HCT116 (cell line): Measurements from ENCODE around the gene TMEM164.

Experiments used
- EZH2 ChIP-seq: fragments of 200-600 bp; sonication (generic); IDR thresholded peaks from 2 replicates; pipeline ENCODE4 v1.6.1; 2017; ENCODE audit warnings: antibody characterized with exemption, mixed run types
- EZH2phosphoT487 ChIP-seq: fragments of 200-600 bp; IDR thresholded peaks from 2 replicates; pipeline ENCODE4 v1.6.1; 2018; ENCODE audit warnings: antibody characterized with exemption, borderline replicate concordance
- FOSL1 ChIP-seq: IDR thresholded peaks from 2 replicates; pipeline ENCODE4 v1.6.1; 2012; ENCODE audit warnings: low read depth
- POLR2A ChIP-seq: IDR thresholded peaks from 2 replicates; pipeline ENCODE4 v1.7.0; 2011; ENCODE audit warnings: borderline replicate concordance; ENCODE audit not compliant: insufficient read depth, insufficient read length; ENCODE audit errors: extremely low read depth
- POLR2AphosphoS5 ChIP-seq: IDR thresholded peaks from 2 replicates; pipeline ENCODE4 v1.6.1; 2011; ENCODE audit warnings: mild to moderate bottlenecking, low read depth, low read length, moderate library complexity
- RAD21 ChIP-seq: IDR thresholded peaks from 2 replicates; pipeline ENCODE4 v1.6.1; 2012; ENCODE audit warnings: low read depth, mild to moderate bottlenecking
- SIN3A ChIP-seq: IDR thresholded peaks from 2 replicates; pipeline ENCODE4 v1.6.1; 2012; ENCODE audit warnings: low read depth
- SRF ChIP-seq: IDR thresholded peaks from 2 replicates; pipeline ENCODE4 v1.6.1; 2012; ENCODE audit warnings: low read depth
- TCF7L2 ChIP-seq: IDR thresholded peaks from 2 replicates; pipeline ENCODE4 v1.7.0; 2011; ENCODE audit warnings: borderline replicate concordance, inconsistent platforms; ENCODE audit not compliant: insufficient read depth, insufficient read length; ENCODE audit errors: extremely low read depth
- YY1 ChIP-seq: IDR thresholded peaks from 2 replicates; pipeline ENCODE4 v1.6.1; 2011; ENCODE audit warnings: low read length, low read depth, moderate library complexity, mild to moderate bottlenecking; ENCODE audit not compliant: insufficient replicate concordance; ENCODE audit errors: extremely low read depth
- TF ChIP-seq, protein P1 (sequence below), 3 experiments: fragments of 200-600 bp in 1 of 3; sonication (generic) in 1 of 3; IDR thresholded peaks in 2 of 3; conservative IDR thresholded peaks in 1 of 3; 2 replicates each; pipeline ENCODE4 v1.5.1; 2012 to 2017; ENCODE audit warnings: low read depth in 2 of 3, low read length in 2 of 3, antibody characterized with exemption in 1 of 3, borderline replicate concordance in 1 of 3, control low read depth in 1 of 3, mild to moderate bottlenecking in 1 of 3, mixed read lengths in 1 of 3, mixed run types in 1 of 3, moderate library complexity in 1 of 3; ENCODE audit not compliant: insufficient read depth in 1 of 3
- TF ChIP-seq, protein P2 (sequence below): IDR thresholded peaks from 2 replicates; pipeline ENCODE4 v1.6.1; 2012
- TF ChIP-seq, protein P3 (sequence below): IDR thresholded peaks from 2 replicates; pipeline ENCODE4 v1.6.1; 2011; ENCODE audit warnings: mild to moderate bottlenecking, low read length, moderate library complexity; ENCODE audit not compliant: insufficient replicate concordance; ENCODE audit errors: extremely low read depth
- TF ChIP-seq, protein P4 (sequence below): IDR thresholded peaks from 2 replicates; pipeline ENCODE4 v1.6.1; 2012; ENCODE audit warnings: low read depth

DNA sequence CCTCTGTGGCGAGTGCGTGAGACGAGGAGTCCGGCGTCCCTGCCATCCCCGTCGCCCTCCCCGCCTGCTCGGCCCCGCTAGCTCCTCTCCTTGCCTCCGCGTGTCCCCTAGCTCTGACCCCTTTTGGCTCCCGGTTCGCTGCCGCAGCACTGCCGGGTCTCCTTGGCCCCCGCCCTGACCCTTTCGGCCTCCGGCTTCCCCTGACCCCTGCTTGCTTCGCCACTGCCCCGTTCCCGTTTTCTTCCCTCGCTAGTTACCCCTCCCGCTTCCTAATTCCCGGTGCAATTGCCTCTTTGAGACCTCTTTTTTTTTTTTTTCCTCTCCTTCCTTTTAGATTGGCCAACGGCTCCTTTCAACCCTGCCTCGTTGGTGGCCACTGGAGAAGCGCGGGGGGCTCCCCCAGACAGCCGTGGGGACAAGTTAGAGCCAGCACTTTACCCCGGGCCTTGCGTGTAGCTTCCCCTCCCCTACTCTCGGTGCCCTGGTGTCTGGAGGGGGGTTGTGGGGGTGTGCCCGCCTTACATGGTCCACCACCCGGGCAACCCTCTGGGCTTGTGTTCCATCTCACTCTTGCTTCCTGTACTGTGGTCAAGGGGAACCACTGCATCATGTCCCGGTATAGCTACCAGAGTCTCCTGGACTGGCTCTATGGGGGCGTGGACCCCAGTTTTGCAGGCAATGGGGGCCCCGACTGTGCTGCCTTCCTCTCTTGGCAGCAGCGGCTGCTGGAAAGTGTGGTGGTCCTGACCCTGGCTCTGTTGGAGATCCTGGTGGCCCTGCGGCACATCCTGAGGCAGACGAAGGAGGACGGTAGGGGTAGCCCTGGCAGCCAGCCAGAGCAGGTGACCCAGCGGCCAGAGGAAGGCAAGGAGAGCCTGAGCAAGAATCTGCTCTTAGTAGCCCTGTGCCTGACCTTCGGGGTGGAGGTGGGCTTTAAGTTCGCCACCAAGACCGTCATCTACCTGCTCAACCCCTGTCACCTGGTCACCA lies 548 bp downstream of the TMEM164 start:
- TF ChIP-seq EZH2: no peak
- TF ChIP-seq, protein P1, sequence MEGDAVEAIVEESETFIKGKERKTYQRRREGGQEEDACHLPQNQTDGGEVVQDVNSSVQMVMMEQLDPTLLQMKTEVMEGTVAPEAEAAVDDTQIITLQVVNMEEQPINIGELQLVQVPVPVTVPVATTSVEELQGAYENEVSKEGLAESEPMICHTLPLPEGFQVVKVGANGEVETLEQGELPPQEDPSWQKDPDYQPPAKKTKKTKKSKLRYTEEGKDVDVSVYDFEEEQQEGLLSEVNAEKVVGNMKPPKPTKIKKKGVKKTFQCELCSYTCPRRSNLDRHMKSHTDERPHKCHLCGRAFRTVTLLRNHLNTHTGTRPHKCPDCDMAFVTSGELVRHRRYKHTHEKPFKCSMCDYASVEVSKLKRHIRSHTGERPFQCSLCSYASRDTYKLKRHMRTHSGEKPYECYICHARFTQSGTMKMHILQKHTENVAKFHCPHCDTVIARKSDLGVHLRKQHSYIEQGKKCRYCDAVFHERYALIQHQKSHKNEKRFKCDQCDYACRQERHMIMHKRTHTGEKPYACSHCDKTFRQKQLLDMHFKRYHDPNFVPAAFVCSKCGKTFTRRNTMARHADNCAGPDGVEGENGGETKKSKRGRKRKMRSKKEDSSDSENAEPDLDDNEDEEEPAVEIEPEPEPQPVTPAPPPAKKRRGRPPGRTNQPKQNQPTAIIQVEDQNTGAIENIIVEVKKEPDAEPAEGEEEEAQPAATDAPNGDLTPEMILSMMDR (IDR thresholded peaks at IDR 0.05 in 2 of 3, conservative IDR thresholded peaks at IDR 0.05 in 1 of 3; ENCODE audit: borderline replicate concordance in 1 of 3, insufficient read depth in 1 of 3, low read depth in 2 of 3, low read length in 2 of 3): no peak
- no peak for TF ChIP-seq POLR2AphosphoS5
- no peak for TF ChIP-seq RAD21
- no peak for TF ChIP-seq POLR2A
- TF ChIP-seq, protein P2, sequence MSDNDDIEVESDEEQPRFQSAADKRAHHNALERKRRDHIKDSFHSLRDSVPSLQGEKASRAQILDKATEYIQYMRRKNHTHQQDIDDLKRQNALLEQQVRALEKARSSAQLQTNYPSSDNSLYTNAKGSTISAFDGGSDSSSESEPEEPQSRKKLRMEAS: no peak
- TF ChIP-seq, protein P3, sequence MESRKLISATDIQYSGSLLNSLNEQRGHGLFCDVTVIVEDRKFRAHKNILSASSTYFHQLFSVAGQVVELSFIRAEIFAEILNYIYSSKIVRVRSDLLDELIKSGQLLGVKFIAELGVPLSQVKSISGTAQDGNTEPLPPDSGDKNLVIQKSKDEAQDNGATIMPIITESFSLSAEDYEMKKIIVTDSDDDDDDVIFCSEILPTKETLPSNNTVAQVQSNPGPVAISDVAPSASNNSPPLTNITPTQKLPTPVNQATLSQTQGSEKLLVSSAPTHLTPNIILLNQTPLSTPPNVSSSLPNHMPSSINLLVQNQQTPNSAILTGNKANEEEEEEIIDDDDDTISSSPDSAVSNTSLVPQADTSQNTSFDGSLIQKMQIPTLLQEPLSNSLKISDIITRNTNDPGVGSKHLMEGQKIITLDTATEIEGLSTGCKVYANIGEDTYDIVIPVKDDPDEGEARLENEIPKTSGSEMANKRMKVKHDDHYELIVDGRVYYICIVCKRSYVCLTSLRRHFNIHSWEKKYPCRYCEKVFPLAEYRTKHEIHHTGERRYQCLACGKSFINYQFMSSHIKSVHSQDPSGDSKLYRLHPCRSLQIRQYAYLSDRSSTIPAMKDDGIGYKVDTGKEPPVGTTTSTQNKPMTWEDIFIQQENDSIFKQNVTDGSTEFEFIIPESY: no peak
- TF ChIP-seq, protein P4, sequence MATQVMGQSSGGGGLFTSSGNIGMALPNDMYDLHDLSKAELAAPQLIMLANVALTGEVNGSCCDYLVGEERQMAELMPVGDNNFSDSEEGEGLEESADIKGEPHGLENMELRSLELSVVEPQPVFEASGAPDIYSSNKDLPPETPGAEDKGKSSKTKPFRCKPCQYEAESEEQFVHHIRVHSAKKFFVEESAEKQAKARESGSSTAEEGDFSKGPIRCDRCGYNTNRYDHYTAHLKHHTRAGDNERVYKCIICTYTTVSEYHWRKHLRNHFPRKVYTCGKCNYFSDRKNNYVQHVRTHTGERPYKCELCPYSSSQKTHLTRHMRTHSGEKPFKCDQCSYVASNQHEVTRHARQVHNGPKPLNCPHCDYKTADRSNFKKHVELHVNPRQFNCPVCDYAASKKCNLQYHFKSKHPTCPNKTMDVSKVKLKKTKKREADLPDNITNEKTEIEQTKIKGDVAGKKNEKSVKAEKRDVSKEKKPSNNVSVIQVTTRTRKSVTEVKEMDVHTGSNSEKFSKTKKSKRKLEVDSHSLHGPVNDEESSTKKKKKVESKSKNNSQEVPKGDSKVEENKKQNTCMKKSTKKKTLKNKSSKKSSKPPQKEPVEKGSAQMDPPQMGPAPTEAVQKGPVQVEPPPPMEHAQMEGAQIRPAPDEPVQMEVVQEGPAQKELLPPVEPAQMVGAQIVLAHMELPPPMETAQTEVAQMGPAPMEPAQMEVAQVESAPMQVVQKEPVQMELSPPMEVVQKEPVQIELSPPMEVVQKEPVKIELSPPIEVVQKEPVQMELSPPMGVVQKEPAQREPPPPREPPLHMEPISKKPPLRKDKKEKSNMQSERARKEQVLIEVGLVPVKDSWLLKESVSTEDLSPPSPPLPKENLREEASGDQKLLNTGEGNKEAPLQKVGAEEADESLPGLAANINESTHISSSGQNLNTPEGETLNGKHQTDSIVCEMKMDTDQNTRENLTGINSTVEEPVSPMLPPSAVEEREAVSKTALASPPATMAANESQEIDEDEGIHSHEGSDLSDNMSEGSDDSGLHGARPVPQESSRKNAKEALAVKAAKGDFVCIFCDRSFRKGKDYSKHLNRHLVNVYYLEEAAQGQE: no peak
- no peak for TF ChIP-seq TCF7L2
- no peak for TF ChIP-seq EZH2phosphoT487
- no peak for TF ChIP-seq SIN3A
- no peak for TF ChIP-seq SRF
- TF ChIP-seq FOSL1: no peak
- TF ChIP-seq YY1: no peak
